ENCODE measurements around the gene AP1M1. TPM values are rescaled to one million over a fixed set of nuclear protein-coding genes. Genes with fewer than 3 reads are reported as not detected.

AP1M1 gene
- total RNA-seq, 5 donors from 2014 or later (not counting 1 experiment from before 2014, with no cell fraction given): 94.9 to 171 (median 133) TPM

Other genes starting within 250 kb of the AP1M1 start
- gene OR10H4, start 248.9 kb upstream of the AP1M1 start, total RNA-seq: not detected
- gene TPM4, start 121.4 kb upstream of the AP1M1 start, total RNA-seq: 100 to 1,000 TPM in 2 of 5 donors, 10 to 100 TPM in 3; 83.6 to 189 (median 99.5) TPM
- gene RAB8A, start 86.0 kb upstream of the AP1M1 start, total RNA-seq: 10 to 100 TPM; 67.0 to 84.5 (median 71.7) TPM
- 10 to 100 TPM; 23.5 to 37.0 (median 28.5) TPM for gene HSH2D, start 54.2 kb upstream of the AP1M1 start, total RNA-seq
- gene CIB3, start 24.4 kb upstream of the AP1M1 start, total RNA-seq: not detected
- 10 to 100 TPM; 42.1 to 60.6 (median 53.3) TPM for gene FAM32A, start 12.5 kb upstream of the AP1M1 start, total RNA-seq
- gene KLF2, start 126.9 kb downstream of the AP1M1 start, total RNA-seq: 100 to 1,000 TPM; 612 to 721 (median 621) TPM

Measured in T-cell (primary cell).